Measurements from ENCODE around the gene THG1L.

The THG1L gene

GRCh38 chr5:157785801-157786200 lies 54.6 kb downstream of the THG1L start:
- H3K4me3 ChIP-seq (ENCODE audit: low read depth, low read length, poor library complexity, severe bottlenecking), result no peak overlapping the region
- peaks cover 55% of the 10 kb centered on the region for H3K36me3 ChIP-seq (ENCODE audit: insufficient read depth, low read length)
- H3K9ac ChIP-seq (ENCODE audit: low read length), result no peak overlapping the region
- TF ChIP-seq CTCF (IDR thresholded peaks at IDR 0.05; ENCODE audit: low read length) (no peak), EZH2 (IDR thresholded peaks at IDR 0.05; ENCODE audit: borderline replicate concordance, low read length) (no peak)
- H3K9me2 ChIP-seq (ENCODE audit: low read depth, low read length), result no peaks in the 10 kb centered on the region
- H3K4me2 ChIP-seq (ENCODE audit: low read length), result no peak overlapping the region
- no peaks in the 10 kb centered on the region for H3K79me2 ChIP-seq (ENCODE audit: insufficient read depth, low read length)
- H4K20me1 ChIP-seq (ENCODE audit: insufficient read depth, low read length), result no peaks in the 10 kb centered on the region
- no peaks in the 10 kb centered on the region for H3K9me3 ChIP-seq (ENCODE audit: low read length)
- H3K27me3 ChIP-seq (ENCODE audit: insufficient read depth, low read length), result no peaks in the 10 kb centered on the region
- H2AFZ ChIP-seq (ENCODE audit: low read length), result no peak overlapping the region
- H3K27ac ChIP-seq (ENCODE audit: low read depth, low read length, poor library complexity, severe bottlenecking), result no peak overlapping the region
- no peaks in the 10 kb centered on the region for H3F3A ChIP-seq (ENCODE audit: insufficient read depth, low read length)
- H3K4me1 ChIP-seq (ENCODE audit: insufficient read depth, low read length, severe bottlenecking), result no peaks in the 10 kb centered on the region
